GM23338 (cell line): Measurements from ENCODE around the gene GOSR1.

Experiments
- CREB1 ChIP-seq: fragments of 250-450 bp; sonication (Bioruptor Pico); IDR thresholded peaks from 2 replicates; pipeline ENCODE4 v1.5.0; 2020; ENCODE audit warnings: low read depth, mild to moderate bottlenecking, moderate library complexity
- EZH2 ChIP-seq: fragments of 200-600 bp; sonication (generic); IDR thresholded peaks from one replicate; pipeline ENCODE4 v1.8.0; 2017; ENCODE audit warnings: antibody characterized with exemption, mild to moderate bottlenecking, low read depth; ENCODE audit not compliant: unreplicated experiment
- EZH2phosphoT487 ChIP-seq: fragments of 200-600 bp; sonication (generic); IDR thresholded peaks from one replicate; pipeline ENCODE4 v1.8.1; 2018; ENCODE audit warnings: antibody characterized with exemption; ENCODE audit not compliant: unreplicated experiment
- JUNB ChIP-seq: IDR thresholded peaks from one replicate; pipeline ENCODE4 v1.6.1; 2016; ENCODE audit warnings: antibody characterized with exemption; ENCODE audit not compliant: unreplicated experiment
- POLR2AphosphoS5 ChIP-seq: IDR thresholded peaks from 2 replicates; pipeline ENCODE4 v1.6.1; 2016; ENCODE audit warnings: antibody characterized with exemption, low read depth
- TF ChIP-seq, protein P1 (sequence below), 2 experiments: fragments of 200-600 bp in 1 of 2; sonication (generic) in 1 of 2; conservative IDR thresholded peaks; 2 replicates each; pipeline versions ENCODE4 v1.5.1 to v1.6.1; 2016 to 2017; ENCODE audit warnings: antibody characterized with exemption in 2 of 2, low read depth in 2 of 2, mild to moderate bottlenecking in 2 of 2, moderate library complexity in 1 of 2
- TF ChIP-seq, protein P2 (sequence below): IDR thresholded peaks from one replicate; pipeline ENCODE4 v1.6.1; 2018; ENCODE audit warnings: antibody characterized with exemption; ENCODE audit not compliant: unreplicated experiment
- TF ChIP-seq, protein P3 (sequence below): IDR thresholded peaks from 2 replicates; pipeline ENCODE4 v1.6.1; 2016; ENCODE audit warnings: antibody characterized with exemption

DNA sequence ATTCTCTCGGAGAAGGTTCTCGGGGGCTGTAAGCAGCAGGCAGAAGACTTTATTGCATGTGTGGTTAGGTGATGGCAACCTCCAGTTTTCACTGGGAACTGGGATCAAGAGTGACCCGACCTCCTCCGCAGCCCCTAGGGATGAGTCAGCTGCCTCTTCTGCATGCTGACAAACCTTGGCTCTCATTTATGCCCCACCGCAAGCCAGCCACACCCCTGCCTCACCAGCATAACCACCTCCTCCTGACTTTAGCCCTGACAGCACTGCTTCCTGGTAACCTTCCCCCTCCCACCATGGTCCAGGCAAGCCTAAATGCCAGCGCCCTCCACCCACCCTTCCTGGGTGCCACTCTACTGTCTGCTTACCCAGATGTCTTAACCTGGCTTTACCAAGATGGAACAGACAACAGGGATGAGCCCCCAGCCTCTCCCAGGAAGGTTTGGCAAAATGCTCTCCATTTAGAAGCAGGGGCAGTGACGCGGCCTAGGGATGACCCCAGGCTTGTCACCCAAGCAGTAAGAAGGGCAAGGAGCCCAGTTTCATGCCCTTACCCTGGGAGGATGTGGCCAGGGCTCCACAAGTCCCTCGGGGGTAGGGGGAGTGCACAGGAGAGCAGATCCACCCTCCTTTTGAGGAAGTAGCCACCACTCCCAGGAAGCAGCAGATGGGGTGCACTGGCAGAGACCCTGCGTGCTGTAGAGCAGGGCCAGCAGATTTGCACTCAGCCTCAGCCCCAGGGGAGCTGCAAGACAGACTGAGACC is 73.5 kb downstream of the GOSR1 start:
- TF ChIP-seq, protein P1, sequence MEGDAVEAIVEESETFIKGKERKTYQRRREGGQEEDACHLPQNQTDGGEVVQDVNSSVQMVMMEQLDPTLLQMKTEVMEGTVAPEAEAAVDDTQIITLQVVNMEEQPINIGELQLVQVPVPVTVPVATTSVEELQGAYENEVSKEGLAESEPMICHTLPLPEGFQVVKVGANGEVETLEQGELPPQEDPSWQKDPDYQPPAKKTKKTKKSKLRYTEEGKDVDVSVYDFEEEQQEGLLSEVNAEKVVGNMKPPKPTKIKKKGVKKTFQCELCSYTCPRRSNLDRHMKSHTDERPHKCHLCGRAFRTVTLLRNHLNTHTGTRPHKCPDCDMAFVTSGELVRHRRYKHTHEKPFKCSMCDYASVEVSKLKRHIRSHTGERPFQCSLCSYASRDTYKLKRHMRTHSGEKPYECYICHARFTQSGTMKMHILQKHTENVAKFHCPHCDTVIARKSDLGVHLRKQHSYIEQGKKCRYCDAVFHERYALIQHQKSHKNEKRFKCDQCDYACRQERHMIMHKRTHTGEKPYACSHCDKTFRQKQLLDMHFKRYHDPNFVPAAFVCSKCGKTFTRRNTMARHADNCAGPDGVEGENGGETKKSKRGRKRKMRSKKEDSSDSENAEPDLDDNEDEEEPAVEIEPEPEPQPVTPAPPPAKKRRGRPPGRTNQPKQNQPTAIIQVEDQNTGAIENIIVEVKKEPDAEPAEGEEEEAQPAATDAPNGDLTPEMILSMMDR (conservative IDR thresholded peaks at IDR 0.05; ENCODE audit: low read depth in 2 of 2) = no peak
- TF ChIP-seq POLR2AphosphoS5 (no peak), JUNB (no peak), EZH2 (no peak), CREB1 (no peak), EZH2phosphoT487 (no peak)
- TF ChIP-seq, protein P2, sequence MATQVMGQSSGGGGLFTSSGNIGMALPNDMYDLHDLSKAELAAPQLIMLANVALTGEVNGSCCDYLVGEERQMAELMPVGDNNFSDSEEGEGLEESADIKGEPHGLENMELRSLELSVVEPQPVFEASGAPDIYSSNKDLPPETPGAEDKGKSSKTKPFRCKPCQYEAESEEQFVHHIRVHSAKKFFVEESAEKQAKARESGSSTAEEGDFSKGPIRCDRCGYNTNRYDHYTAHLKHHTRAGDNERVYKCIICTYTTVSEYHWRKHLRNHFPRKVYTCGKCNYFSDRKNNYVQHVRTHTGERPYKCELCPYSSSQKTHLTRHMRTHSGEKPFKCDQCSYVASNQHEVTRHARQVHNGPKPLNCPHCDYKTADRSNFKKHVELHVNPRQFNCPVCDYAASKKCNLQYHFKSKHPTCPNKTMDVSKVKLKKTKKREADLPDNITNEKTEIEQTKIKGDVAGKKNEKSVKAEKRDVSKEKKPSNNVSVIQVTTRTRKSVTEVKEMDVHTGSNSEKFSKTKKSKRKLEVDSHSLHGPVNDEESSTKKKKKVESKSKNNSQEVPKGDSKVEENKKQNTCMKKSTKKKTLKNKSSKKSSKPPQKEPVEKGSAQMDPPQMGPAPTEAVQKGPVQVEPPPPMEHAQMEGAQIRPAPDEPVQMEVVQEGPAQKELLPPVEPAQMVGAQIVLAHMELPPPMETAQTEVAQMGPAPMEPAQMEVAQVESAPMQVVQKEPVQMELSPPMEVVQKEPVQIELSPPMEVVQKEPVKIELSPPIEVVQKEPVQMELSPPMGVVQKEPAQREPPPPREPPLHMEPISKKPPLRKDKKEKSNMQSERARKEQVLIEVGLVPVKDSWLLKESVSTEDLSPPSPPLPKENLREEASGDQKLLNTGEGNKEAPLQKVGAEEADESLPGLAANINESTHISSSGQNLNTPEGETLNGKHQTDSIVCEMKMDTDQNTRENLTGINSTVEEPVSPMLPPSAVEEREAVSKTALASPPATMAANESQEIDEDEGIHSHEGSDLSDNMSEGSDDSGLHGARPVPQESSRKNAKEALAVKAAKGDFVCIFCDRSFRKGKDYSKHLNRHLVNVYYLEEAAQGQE = no peak
- TF ChIP-seq, protein P3, sequence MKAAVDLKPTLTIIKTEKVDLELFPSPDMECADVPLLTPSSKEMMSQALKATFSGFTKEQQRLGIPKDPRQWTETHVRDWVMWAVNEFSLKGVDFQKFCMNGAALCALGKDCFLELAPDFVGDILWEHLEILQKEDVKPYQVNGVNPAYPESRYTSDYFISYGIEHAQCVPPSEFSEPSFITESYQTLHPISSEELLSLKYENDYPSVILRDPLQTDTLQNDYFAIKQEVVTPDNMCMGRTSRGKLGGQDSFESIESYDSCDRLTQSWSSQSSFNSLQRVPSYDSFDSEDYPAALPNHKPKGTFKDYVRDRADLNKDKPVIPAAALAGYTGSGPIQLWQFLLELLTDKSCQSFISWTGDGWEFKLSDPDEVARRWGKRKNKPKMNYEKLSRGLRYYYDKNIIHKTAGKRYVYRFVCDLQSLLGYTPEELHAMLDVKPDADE = no peak
